ENCODE results near the gene COPZ2. TPM values are rescaled to one million over a fixed set of nuclear protein-coding genes. Genes with fewer than 3 reads are reported as not detected.

The COPZ2 gene
- total RNA-seq, 1 experiment from 2014 or later: 1.3 TPM

DNA sequence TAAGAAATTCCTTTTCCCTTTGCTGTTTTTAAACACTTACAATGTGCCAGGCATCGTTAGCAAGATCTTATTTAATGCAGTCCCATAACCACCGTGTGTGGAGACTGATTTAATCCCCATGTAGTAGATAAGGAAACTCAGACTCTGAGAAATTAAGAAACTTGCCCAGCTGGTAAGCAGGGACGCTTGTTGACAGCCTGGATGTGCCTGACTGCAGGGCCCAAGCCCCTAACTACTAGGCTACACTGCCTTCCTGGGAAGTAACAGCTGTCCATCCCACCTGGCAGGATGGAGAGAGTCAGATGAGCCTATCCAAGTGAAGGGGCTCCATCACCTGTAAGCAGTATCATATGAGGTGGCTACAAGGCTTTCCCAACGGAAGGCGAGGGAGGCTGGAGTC is 43.6 kb downstream of the COPZ2 start:
- Histone ChIP-seq H3K9me3 (ENCODE audit: low read length) (no peaks in the 10 kb centered on the region), H3K9ac (ENCODE audit: low read length) (no peak overlapping the region), H3K36me3 (ENCODE audit: low read depth, low read length) (no peaks in the 10 kb centered on the region), H4K20me1 (ENCODE audit: low read length) (no peaks in the 10 kb centered on the region), H3K27ac (ENCODE audit: low read length) (no peak overlapping the region), H3F3A (ENCODE audit: low read length, unreplicated experiment) (no peaks in the 10 kb centered on the region), H3K9me2 (replicated peaks; ENCODE audit: low read length) (no peaks in the 10 kb centered on the region), H3K4me1 (ENCODE audit: insufficient read depth, low read length) (peaks cover under 1% of the 10 kb centered on the region; the same call in 1 of the 2 replicates), H2AFZ (ENCODE audit: low read length) (no peak overlapping the region), H3K4me2 (ENCODE audit: low read length) (no peak overlapping the region), H3K79me2 (ENCODE audit: low read length) (no peaks in the 10 kb centered on the region), H3K4me3 (ENCODE audit: low read length) (no peak overlapping the region), H3K27me3 (ENCODE audit: low read length) (no peaks in the 10 kb centered on the region)
- ChIA-PET POLR2A (ENCODE audit: unreplicated experiment) (interaction anchor here (0.5 to 0.6 kb wide), 2 partner anchors 52 to 620 kb away, joined by 7 to 12 read pairs; no protein-coding TSS in a partner anchor), CTCF (interaction anchor here (0.8 kb wide), 1 partner anchor 24 kb away, joined by 3 read pairs; no protein-coding TSS in a partner anchor)
- DNase-seq (no peak), ATAC-seq (no peak)
- no peak for TF ChIP-seq EZH2 (IDR thresholded peaks at IDR 0.05; ENCODE audit: low read length, unreplicated experiment)
- intact Hi-C loops (cut with micrococcal nuclease): no loop called here
- BruUV-seq (replicated peaks): no TSS peak

DNA sequence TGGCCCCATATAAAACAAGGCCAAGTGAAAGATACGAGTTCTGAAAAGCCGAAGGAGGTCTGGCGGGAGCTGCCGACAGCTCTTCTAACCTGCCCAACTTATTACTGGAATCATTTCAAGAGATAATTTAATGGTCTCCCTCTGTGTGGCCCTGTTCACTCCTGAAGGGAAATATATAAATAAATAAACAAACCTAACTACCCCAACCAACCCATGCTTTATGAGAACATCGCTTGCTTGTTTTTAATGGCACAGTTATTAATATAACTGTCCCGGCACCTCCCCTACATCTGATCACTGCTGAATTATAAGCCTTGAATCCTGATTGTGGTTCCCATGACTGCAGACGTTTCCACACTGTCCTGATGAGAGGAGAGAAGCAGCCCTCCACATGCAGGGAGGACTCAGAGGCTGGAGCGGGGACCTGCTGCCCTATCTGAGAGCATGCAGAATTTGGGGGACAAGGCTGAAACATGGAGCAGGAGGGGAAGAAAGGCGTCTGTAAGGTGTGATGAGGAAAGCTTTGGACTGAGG is 44.5 kb downstream of the COPZ2 start:
- no peak overlapping the region for H3K9ac ChIP-seq (ENCODE audit: low read length)
- H2AFZ ChIP-seq (ENCODE audit: low read length): no peak overlapping the region
- BruUV-seq (replicated peaks): no TSS peak
- intact Hi-C loops (cut with micrococcal nuclease): no loop called here
- no peaks in the 10 kb centered on the region for H3K4me1 ChIP-seq (ENCODE audit: insufficient read depth, low read length)
- no peaks in the 10 kb centered on the region for H3K9me2 ChIP-seq (replicated peaks; ENCODE audit: low read length)
- no peak for TF ChIP-seq EZH2 (IDR thresholded peaks at IDR 0.05; ENCODE audit: low read length, unreplicated experiment)
- TF ChIP-seq, protein P1, sequence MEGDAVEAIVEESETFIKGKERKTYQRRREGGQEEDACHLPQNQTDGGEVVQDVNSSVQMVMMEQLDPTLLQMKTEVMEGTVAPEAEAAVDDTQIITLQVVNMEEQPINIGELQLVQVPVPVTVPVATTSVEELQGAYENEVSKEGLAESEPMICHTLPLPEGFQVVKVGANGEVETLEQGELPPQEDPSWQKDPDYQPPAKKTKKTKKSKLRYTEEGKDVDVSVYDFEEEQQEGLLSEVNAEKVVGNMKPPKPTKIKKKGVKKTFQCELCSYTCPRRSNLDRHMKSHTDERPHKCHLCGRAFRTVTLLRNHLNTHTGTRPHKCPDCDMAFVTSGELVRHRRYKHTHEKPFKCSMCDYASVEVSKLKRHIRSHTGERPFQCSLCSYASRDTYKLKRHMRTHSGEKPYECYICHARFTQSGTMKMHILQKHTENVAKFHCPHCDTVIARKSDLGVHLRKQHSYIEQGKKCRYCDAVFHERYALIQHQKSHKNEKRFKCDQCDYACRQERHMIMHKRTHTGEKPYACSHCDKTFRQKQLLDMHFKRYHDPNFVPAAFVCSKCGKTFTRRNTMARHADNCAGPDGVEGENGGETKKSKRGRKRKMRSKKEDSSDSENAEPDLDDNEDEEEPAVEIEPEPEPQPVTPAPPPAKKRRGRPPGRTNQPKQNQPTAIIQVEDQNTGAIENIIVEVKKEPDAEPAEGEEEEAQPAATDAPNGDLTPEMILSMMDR (conservative IDR thresholded peaks at IDR 0.05; ENCODE audit: low read depth, low read length): no peak
- CTCF ChIA-PET: interaction anchor here (0.8 kb wide), 1 partner anchor 25 kb away, joined by 3 read pairs; no protein-coding TSS in a partner anchor
- ATAC-seq: no peak
- no peak for DNase-seq
- H3K4me3 ChIP-seq (ENCODE audit: low read length): no peak overlapping the region
- H3F3A ChIP-seq (ENCODE audit: low read length, unreplicated experiment): no peaks in the 10 kb centered on the region
- no peaks in the 10 kb centered on the region for H4K20me1 ChIP-seq (ENCODE audit: low read length)
- H3K27ac ChIP-seq (ENCODE audit: low read length): no peak overlapping the region
- POLR2A ChIA-PET (ENCODE audit: unreplicated experiment): interaction anchor here (0.6 kb wide), 1 partner anchor 45 kb away, joined by 5 read pairs; no protein-coding TSS in a partner anchor
- H3K79me2 ChIP-seq (ENCODE audit: low read length): no peaks in the 10 kb centered on the region
- H3K4me2 ChIP-seq (ENCODE audit: low read length): no peak overlapping the region
- no peaks in the 10 kb centered on the region for H3K27me3 ChIP-seq (ENCODE audit: low read length)
- H3K36me3 ChIP-seq (ENCODE audit: low read depth, low read length): no peaks in the 10 kb centered on the region
- H3K9me3 ChIP-seq (ENCODE audit: low read length): no peaks in the 10 kb centered on the region

DNA sequence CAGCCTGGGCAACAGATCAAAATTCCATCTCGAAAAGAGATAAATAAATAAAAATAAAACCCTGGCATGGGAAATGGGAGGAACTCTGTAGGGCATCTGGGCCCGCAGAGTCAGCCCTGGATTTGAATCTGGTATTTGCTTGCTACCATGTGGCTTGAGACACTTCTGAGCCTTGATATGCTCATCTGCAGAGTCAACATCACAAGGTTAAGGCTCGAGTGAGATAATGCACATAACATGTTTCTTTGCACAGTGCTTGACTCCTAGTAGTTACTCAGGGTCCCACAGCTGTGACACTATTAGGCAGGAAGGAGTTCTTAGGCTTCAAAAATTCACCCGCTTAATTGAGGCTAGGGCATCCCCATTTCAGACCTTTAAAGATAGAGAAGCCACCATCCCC is 45.4 kb downstream of the COPZ2 start:
- Histone ChIP-seq H3K27ac (ENCODE audit: low read length) (no peak overlapping the region), H3K4me3 (ENCODE audit: low read length) (no peak overlapping the region), H3K9me3 (ENCODE audit: low read length) (no peaks in the 10 kb centered on the region), H3K36me3 (ENCODE audit: low read depth, low read length) (no peaks in the 10 kb centered on the region), H3K9me2 (replicated peaks; ENCODE audit: low read length) (no peaks in the 10 kb centered on the region), H3K9ac (ENCODE audit: low read length) (no peak overlapping the region), H3K4me2 (ENCODE audit: low read length) (no peak overlapping the region), H3F3A (ENCODE audit: low read length, unreplicated experiment) (no peaks in the 10 kb centered on the region), H3K79me2 (ENCODE audit: low read length) (no peaks in the 10 kb centered on the region), H3K4me1 (ENCODE audit: insufficient read depth, low read length) (no peaks in the 10 kb centered on the region), H4K20me1 (ENCODE audit: low read length) (no peaks in the 10 kb centered on the region), H3K27me3 (ENCODE audit: low read length) (no peaks in the 10 kb centered on the region), H2AFZ (ENCODE audit: low read length) (no peak overlapping the region)
- BruUV-seq (replicated peaks): no TSS peak
- TF ChIP-seq, protein P1 (conservative IDR thresholded peaks at IDR 0.05; ENCODE audit: low read depth, low read length): no peak
- TF ChIP-seq EZH2phosphoT487 (IDR thresholded peaks at IDR 0.05; ENCODE audit: borderline replicate concordance, low read length) (no peak), EZH2 (IDR thresholded peaks at IDR 0.05; ENCODE audit: low read length, unreplicated experiment) (no peak)
- no peak for DNase-seq
- ChIA-PET CTCF (no interaction called here), POLR2A (ENCODE audit: unreplicated experiment) (no interaction called here)
- intact Hi-C loops (cut with micrococcal nuclease): no loop called here
- ATAC-seq: no peak
